ENCODE data around the gene CUL4A. TPM values are rescaled to one million over a fixed set of nuclear protein-coding genes. Genes with fewer than 3 reads are reported as not detected.

Gene CUL4A
- total and polyA plus RNA-seq, 10 donors, result 24.4 to 99.3 (median 63.9) TPM

- TF ChIP-seq POLR2A (IDR thresholded peaks at IDR 0.05), result no peak
- no peak for TF ChIP-seq POLR2AphosphoS5 (IDR thresholded peaks at IDR 0.05)
- TF ChIP-seq CTCF (IDR thresholded peaks at IDR 0.05 in 8 of 11, conservative IDR thresholded peaks at IDR 0.05 in 3 of 11), result no peak
- intact Hi-C loops (cut with DNase I; ENCODE audit: low total_unique reads), result no loop called here
- no peak for DNase-seq
- peaks cover 13 to 47% (median 20%) of the 10 kb centered on the region in 6 donors for H3K4me1 ChIP-seq
- H3K27me3 ChIP-seq (replicated peaks in 1 of 7), result no peaks in the 10 kb centered on the region
- 77 to 89% (median 86%) methylated on average over 3 of the region's 3 CpGs for WGBS, 5 donors
- H3K27ac ChIP-seq, result no peak overlapping the region
- no peaks in the 10 kb centered on the region for H3K9me3 ChIP-seq
- no peak overlapping the region for H3K4me3 ChIP-seq
- H3K36me3 ChIP-seq, result peaks cover 0 to 59% (median 33%) of the 10 kb centered on the region in 6 donors
These were observed 9.2 kb downstream of the CUL4A start for GRCh38 chr13:113218586-113218985.

- no peak overlapping the region for H3K4me3 ChIP-seq
- peaks cover 5 to 39% (median 13%) of the 10 kb centered on the region in 6 donors for H3K4me1 ChIP-seq
- TF ChIP-seq POLR2AphosphoS5 (IDR thresholded peaks at IDR 0.05), result no peak
- TF ChIP-seq POLR2A (IDR thresholded peaks at IDR 0.05), result no peak
- TF ChIP-seq CTCF (IDR thresholded peaks at IDR 0.05 in 8 of 11, conservative IDR thresholded peaks at IDR 0.05 in 3 of 11), result no peak
- H3K27ac ChIP-seq, result no peak overlapping the region
- intact Hi-C loops (cut with DNase I; ENCODE audit: low total_unique reads), result no loop called here
- peaks cover 0 to 63% (median 40%) of the 10 kb centered on the region in 6 donors for H3K36me3 ChIP-seq
- no peaks in the 10 kb centered on the region for H3K27me3 ChIP-seq (replicated peaks in 1 of 7)
- 88 to 91% (median 89%) methylated on average over 12 to 14 of the region's 14 CpGs for WGBS, 5 donors
- no peak for DNase-seq
- no peaks in the 10 kb centered on the region for H3K9me3 ChIP-seq
These were observed 10.0 kb downstream of the CUL4A start for GRCh38 chr13:113219256-113219940.

- Histone ChIP-seq H3K9me3 (no peaks in the 10 kb centered on the region), H3K36me3 (peaks cover 0 to 71% (median 48%) of the 10 kb centered on the region in 6 donors), H3K27me3 (replicated peaks in 1 of 7) (no peaks in the 10 kb centered on the region), H3K27ac (no peak overlapping the region), H3K4me1 (peaks cover 0 to 31% (median 9%) of the 10 kb centered on the region in 6 donors), H3K4me3 (no peak overlapping the region)
- DNase-seq, result no peak
- 83 to 88% (median 85%) methylated on average over 13 of the region's 13 CpGs for WGBS, 5 donors
- intact Hi-C loops (cut with DNase I; ENCODE audit: low total_unique reads), result loop anchor here (10.0 kb wide), 1 partner anchor 165 kb away; no protein-coding TSS in a partner anchor
- no peak for TF ChIP-seq POLR2AphosphoS5 (IDR thresholded peaks at IDR 0.05)
- no peak for TF ChIP-seq POLR2A (IDR thresholded peaks at IDR 0.05)
- no peak for TF ChIP-seq CTCF (IDR thresholded peaks at IDR 0.05 in 8 of 11, conservative IDR thresholded peaks at IDR 0.05 in 3 of 11)
These were observed 10.8 kb downstream of the CUL4A start for GRCh38 chr13:113220141-113220598.

- intact Hi-C loops (cut with DNase I; ENCODE audit: low total_unique reads), result loop anchor here (10.0 kb wide), 1 partner anchor 166 kb away; no protein-coding TSS in a partner anchor
- Histone ChIP-seq H3K27ac (no peak overlapping the region), H3K36me3 (peaks cover 0 to 78% (median 55%) of the 10 kb centered on the region in 6 donors), H3K4me1 (peaks cover 0 to 24% (median 9%) of the 10 kb centered on the region in 6 donors), H3K9me3 (no peaks in the 10 kb centered on the region), H3K4me3 (no peak overlapping the region), H3K27me3 (replicated peaks in 1 of 7) (no peaks in the 10 kb centered on the region)
- TF ChIP-seq POLR2AphosphoS5 (IDR thresholded peaks at IDR 0.05) (no peak), POLR2A (IDR thresholded peaks at IDR 0.05) (no peak), CTCF (IDR thresholded peaks at IDR 0.05 in 8 of 11, conservative IDR thresholded peaks at IDR 0.05 in 3 of 11) (peak in 1 of 11 experiments; percentile 29)
- peak; percentile 12 for DNase-seq
- 84 to 96% (median 94%) methylated on average over 5 to 7 of the region's 7 CpGs for WGBS, 5 donors
These were observed 11.5 kb downstream of the CUL4A start for GRCh38 chr13:113220877-113221276.
